ENCODE measurements around the gene RALGAPB. TPM values are rescaled to one million over a fixed set of nuclear protein-coding genes. Genes with fewer than 3 reads are reported as not detected.

The RALGAPB gene
- total RNA-seq, 2 donors from 2014 or later, result 38.3 to 45.5 TPM

DNA sequence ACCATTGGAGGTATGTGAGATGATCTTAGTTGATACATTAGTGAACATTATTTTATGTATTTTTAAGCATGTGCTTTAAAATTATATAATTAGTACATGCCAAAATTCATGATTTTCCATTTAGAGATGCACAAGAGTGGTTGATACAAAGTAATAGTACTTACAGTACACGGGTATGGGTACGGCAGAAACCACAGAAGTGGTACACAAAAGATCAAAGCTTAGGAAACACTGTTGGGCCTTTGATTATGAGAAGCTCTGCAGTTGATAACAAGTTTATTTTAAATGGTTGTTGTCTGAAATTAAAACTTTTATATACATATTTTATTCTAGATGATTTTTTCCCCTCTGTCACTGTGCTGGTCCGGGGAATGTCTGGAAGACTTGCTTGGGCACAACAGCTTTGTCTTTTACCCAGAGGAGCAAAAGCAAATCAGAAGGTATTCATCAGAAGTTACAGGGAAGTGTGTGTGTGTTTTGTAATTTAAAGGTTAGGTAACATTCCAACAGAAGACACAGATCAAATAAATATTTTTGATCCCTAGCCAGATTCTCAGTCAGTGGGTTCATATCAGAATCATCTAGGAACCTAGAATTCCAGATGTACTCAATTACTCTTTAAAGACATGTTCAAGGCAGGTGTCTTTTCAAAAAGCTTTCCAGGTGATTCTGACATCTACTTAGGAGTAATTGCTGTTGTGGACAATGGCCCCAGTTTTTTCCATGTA is 75.9 kb downstream of the RALGAPB start:
- no peaks in the 10 kb centered on the region for H3K27me3 Mint-ChIP-seq (ENCODE audit: insufficient read depth)
- 99% methylated on average over 3 of the region's 3 CpGs; no CpG with 5 or more reads in 1 of the 2 experiments for WGBS, 2 experiments (ENCODE audit: insufficient coverage in 1 of 2, insufficient read length in 1 of 2)
- peaks cover 40% of the 10 kb centered on the region for H3K36me3 Mint-ChIP-seq (ENCODE audit: low read depth)
- Histone ChIP-seq H3K4me1 (ENCODE audit: control insufficient read depth, insufficient read depth, low read length) (no peaks in the 10 kb centered on the region), H3K9ac (ENCODE audit: extremely low read depth, low read length, poor library complexity, severe bottlenecking) (no peak overlapping the region), H3K9me3 (ENCODE audit: control insufficient read depth, low read length) (no peaks in the 10 kb centered on the region), H3K4me3 (ENCODE audit: low read length) (no peak overlapping the region), H3K27ac (ENCODE audit: low read depth, low read length) (no peak overlapping the region), H3K36me3 (ENCODE audit: control insufficient read depth, insufficient read depth, low read length) (peaks cover 95% of the 10 kb centered on the region), H3K27me3 (ENCODE audit: control insufficient read depth, insufficient read depth, low read length, poor library complexity, severe bottlenecking) (no peaks in the 10 kb centered on the region)
- TF ChIP-seq, protein P1, sequence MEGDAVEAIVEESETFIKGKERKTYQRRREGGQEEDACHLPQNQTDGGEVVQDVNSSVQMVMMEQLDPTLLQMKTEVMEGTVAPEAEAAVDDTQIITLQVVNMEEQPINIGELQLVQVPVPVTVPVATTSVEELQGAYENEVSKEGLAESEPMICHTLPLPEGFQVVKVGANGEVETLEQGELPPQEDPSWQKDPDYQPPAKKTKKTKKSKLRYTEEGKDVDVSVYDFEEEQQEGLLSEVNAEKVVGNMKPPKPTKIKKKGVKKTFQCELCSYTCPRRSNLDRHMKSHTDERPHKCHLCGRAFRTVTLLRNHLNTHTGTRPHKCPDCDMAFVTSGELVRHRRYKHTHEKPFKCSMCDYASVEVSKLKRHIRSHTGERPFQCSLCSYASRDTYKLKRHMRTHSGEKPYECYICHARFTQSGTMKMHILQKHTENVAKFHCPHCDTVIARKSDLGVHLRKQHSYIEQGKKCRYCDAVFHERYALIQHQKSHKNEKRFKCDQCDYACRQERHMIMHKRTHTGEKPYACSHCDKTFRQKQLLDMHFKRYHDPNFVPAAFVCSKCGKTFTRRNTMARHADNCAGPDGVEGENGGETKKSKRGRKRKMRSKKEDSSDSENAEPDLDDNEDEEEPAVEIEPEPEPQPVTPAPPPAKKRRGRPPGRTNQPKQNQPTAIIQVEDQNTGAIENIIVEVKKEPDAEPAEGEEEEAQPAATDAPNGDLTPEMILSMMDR (conservative IDR thresholded peaks at IDR 0.05), result no peak
- H3K4me1 Mint-ChIP-seq, result no peaks in the 10 kb centered on the region
- no peak overlapping the region for H3K27ac Mint-ChIP-seq
- H3K4me3 Mint-ChIP-seq, result no peak overlapping the region
- H3K9me3 Mint-ChIP-seq, result no peaks in the 10 kb centered on the region
- no peak for DNase-seq

DNA sequence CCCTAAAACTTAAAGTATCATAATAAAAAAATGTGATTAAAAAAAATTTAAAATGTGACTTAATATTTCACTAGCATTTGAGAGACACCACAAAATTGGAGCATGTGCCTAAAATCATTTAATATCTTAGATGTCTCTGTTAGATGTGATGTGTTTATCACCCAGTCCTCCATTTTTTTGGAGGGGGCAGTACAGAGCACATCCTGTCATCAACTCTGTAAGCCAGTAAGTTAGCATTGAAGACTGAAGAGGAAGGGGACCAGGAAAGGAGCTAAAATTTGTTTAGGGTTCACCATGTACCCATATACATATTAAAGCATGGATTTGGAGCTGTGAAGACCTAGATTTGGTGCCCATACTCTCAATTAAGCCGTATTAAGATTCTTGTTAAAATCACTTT is 77.6 kb downstream of the RALGAPB start:
- Histone ChIP-seq H3K27me3 (ENCODE audit: control insufficient read depth, insufficient read depth, low read length, poor library complexity, severe bottlenecking) (no peaks in the 10 kb centered on the region), H3K9me3 (ENCODE audit: control insufficient read depth, low read length) (peaks cover 3% of the 10 kb centered on the region), H3K4me3 (ENCODE audit: low read length) (no peak overlapping the region), H3K9ac (ENCODE audit: extremely low read depth, low read length, poor library complexity, severe bottlenecking) (no peak overlapping the region), H3K36me3 (ENCODE audit: control insufficient read depth, insufficient read depth, low read length) (peaks cover 95% of the 10 kb centered on the region), H3K27ac (ENCODE audit: low read depth, low read length) (no peak overlapping the region), H3K4me1 (ENCODE audit: control insufficient read depth, insufficient read depth, low read length) (no peaks in the 10 kb centered on the region)
- no peaks in the 10 kb centered on the region for H3K27me3 Mint-ChIP-seq (ENCODE audit: insufficient read depth)
- no peak overlapping the region for H3K4me3 Mint-ChIP-seq
- TF ChIP-seq, protein P1 (conservative IDR thresholded peaks at IDR 0.05), result peak; percentile 69
- peaks cover 51% of the 10 kb centered on the region for H3K36me3 Mint-ChIP-seq (ENCODE audit: low read depth)
- no peaks in the 10 kb centered on the region for H3K9me3 Mint-ChIP-seq
- H3K27ac Mint-ChIP-seq, result no peak overlapping the region
- DNase-seq, result no peak
- H3K4me1 Mint-ChIP-seq, result peaks cover 2% of the 10 kb centered on the region
- 100% methylated on average over 1 of the region's 1 CpG for WGBS, 2 experiments (ENCODE audit: insufficient coverage in 1 of 2, insufficient read length in 1 of 2)

DNA sequence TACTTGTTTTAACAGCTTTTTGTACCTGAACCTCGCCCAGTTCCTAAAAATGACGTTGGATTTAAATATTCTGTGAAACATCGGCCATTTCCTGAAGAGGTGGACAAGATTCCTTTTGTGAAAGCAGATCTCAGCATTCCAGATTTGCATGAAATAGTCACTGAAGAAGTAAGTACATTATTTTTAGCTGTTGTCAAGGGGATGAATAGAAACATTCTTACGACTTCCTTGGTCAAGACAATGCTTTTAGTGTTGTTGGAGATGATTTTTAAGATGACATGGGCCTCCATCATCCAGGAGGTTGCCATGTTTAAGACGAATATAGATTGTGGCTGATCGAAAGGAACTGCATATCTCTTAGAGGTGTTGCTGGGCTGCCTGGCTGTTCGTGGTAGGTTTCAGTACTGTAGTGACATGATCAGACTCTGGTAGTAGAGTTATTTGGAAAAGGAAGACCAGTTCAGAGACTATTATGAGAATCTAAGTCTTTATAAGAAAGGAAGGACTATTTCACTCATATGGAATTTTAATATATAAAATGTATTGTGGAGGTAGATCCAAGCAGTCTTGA is 78.5 kb downstream of the RALGAPB start:
- Mint-ChIP-seq H3K4me3 (no peak overlapping the region), H3K27ac (no peak overlapping the region), H3K4me1 (peaks cover 2% of the 10 kb centered on the region), H3K9me3 (no peaks in the 10 kb centered on the region), H3K27me3 (ENCODE audit: insufficient read depth) (no peaks in the 10 kb centered on the region), H3K36me3 (ENCODE audit: low read depth) (peaks cover 48% of the 10 kb centered on the region)
- H3K4me1 ChIP-seq (ENCODE audit: control insufficient read depth, insufficient read depth, low read length), result no peaks in the 10 kb centered on the region
- no peaks in the 10 kb centered on the region for H3K27me3 ChIP-seq (ENCODE audit: control insufficient read depth, insufficient read depth, low read length, poor library complexity, severe bottlenecking)
- H3K9ac ChIP-seq (ENCODE audit: extremely low read depth, low read length, poor library complexity, severe bottlenecking), result no peak overlapping the region
- WGBS, 2 experiments (ENCODE audit: insufficient coverage in 1 of 2, insufficient read length in 1 of 2), result 93 to 97% methylated on average over 6 to 7 of the region's 7 CpGs
- H3K27ac ChIP-seq (ENCODE audit: low read depth, low read length), result no peak overlapping the region
- peaks cover 95% of the 10 kb centered on the region for H3K36me3 ChIP-seq (ENCODE audit: control insufficient read depth, insufficient read depth, low read length)
- DNase-seq, result no peak
- H3K9me3 ChIP-seq (ENCODE audit: control insufficient read depth, low read length), result peaks cover 3% of the 10 kb centered on the region
- H3K4me3 ChIP-seq (ENCODE audit: low read length), result no peak overlapping the region
- TF ChIP-seq, protein P1 (conservative IDR thresholded peaks at IDR 0.05), result no peak

Data from endodermal cell (in vitro differentiated cells).